Epidermal melanocyte (primary cell): ENCODE measurements around the gene FYCO1.

Source experiments
- DNase-seq: peaks from one replicate; pipeline ENCODE4 v3.0.0; 2011; ENCODE audit warnings: low spot score; ENCODE audit not compliant: insufficient read length

Gene FYCO1

DNA sequence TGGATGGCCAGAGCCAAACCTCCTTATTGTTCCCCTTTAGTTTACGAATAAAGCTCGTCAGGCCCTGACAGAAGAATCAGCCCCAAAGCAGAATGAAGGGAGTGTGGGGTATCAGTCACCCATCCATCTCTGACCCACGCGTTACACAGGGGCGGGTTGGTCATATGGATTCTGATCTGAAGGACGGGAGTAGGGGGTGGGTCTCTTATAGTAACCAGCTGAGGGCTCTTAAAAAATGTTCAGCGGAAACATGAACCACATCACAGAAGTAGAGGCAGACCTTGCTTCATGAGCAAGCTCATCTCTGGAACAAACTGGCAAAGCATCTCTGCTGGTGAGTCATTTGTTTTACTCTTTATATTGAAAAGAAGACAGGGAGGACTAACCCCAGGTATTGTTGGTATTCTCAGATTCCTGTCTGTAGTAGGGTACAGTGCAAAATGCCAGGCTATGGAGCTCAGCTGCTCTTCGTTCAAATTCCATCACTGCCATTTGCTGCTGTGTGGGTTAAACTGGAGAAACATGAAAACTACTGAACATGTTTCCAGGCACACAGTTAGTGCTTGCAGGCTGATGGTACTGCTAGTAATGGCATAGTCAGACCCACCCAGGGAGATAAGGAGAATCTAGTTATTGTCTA lies 52.3 kb downstream of the FYCO1 start, which contains the start of gene CXCR6:
Gene CXCR6, plus strand, starts transcription at position 258 of the 640 bp plus-strand sequence. CDS start 3,018 bp downstream, outside the sequence.
- no peak for DNase-seq

DNA sequence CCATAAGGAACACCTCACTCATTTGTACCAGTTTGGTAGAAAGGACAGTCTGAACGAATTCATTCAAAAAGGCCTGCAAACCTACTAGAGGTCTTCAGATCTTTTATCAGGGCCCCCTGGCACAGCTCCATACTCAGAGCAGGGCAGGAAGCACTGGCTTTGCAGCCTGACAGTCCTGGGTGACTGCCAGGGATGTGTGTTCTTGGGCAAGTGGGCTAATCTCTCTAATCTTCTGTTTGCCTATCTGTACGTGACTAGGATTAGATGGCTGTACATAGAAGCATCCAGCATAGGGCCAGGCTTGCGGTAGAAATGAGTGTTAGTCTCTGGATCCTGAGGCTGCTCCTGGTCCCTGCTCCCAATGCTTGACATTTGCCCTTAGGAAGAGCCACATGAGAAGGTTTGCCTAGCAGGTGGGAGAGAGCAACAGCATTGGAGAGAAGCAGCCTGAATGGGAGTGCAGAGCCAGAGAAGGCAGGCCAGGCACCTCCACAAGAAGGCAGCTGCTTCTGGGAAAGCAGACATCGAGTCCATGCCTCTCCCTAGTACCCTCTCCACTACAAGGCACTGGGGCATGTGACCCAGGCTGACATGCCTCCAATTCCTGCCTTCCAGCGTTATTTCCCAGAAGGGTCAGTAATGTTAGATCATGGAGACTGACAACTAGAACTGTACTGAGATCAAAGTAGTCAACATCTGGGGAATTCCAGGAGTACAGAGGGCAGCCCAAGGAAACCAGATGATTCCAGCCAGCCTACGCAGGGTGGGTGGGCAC lies 53.4 kb downstream of the FYCO1 start:
- DNase-seq: no peak

GRCh38 chr3:45940781-45941365 lies 54.8 kb downstream of the FYCO1 start:
- no peak for DNase-seq

GRCh38 chr3:45940004-45940780 lies 55.4 kb downstream of the FYCO1 start:
- DNase-seq: no peak

- DNase-seq: no peak
Measured at GRCh38 chr3:45939341-45939771, 56.3 kb downstream of the FYCO1 start.

- peak; percentile 68 for DNase-seq
Measured at GRCh38 chr3:45938864-45939263, 56.8 kb downstream of the FYCO1 start.

- no peak for DNase-seq
Measured at GRCh38 chr3:45938043-45938435, 57.6 kb downstream of the FYCO1 start.

DNA sequence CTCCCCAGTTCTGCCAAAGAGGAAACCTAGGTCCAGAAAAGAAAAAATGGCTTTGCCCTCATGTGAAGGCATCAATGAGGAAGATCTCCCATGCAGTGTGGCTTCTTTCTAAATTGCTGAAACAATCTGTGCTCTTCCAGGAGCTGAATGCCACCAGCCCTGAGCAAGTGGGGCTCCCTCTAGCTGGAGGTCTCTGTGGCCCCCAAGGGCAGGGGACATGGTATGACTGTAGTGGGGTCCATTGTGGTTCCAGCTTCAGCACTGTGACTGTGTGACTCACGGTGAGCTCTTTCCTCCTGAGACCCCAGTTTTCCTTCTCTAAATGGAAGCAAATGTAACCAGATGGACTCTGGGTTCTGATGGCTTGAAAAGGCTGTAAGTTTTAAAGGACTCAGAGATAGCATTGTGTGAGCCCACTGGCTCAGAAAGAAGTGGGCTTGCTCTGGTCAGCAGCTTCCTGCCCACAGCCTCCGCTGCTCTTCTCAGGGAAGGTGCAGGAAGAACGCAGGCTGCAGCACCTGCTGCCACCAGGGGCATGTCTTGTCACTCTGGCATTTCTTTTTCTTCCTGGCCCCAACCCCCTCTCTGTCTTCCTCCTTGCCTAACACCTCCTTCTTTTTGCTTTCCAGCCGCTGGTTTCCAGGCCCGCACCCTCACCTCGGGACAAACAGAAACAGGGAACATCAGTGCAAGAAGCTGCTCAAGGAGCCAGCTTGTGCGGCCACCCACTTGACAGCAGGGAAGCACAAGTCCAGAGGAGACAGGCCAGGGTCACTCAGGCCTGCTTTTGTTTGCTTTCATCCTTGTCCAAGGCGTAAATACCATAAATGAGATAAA lies 58.2 kb downstream of the FYCO1 start:
- DNase-seq: no peak

DNA sequence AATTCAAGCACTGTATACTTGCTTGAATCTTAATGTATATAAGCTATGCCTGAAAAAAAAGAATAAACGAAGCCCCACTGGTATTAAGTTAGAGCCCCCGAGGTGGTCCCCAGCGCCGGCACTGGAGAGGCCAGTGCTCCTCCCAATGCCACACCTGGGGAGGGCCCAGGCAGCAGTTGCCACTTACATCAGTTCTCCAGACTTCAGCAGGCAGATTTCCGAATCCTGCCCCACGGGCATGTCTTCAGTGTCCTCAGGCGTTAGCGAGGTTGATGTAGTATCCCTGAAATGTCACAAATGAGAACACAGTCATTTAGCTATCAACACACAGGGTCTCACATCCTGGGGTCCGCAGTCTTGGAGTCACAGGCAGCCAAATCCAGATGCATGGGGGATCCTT lies 59.4 kb downstream of the FYCO1 start:
- DNase-seq: no peak

DNA sequence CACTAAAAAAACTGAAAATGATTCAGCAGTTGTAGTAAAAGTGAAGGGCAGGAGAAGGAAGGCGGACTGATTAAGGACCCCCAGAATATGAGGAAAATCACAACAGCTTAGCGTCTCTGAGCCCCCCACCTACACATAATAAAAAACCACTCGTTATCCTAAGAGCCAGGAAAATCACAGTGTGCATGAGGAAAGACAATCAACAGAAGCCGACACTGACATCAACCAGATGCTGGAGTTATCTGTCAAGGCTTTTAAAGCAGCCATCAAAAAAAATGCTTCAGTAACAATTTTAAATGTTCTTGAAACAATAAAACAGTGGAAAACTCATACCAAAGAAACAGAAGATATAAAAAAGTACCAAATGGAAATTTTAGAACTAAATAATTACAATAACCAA lies 62.0 kb downstream of the FYCO1 start:
- DNase-seq: no peak

DNA sequence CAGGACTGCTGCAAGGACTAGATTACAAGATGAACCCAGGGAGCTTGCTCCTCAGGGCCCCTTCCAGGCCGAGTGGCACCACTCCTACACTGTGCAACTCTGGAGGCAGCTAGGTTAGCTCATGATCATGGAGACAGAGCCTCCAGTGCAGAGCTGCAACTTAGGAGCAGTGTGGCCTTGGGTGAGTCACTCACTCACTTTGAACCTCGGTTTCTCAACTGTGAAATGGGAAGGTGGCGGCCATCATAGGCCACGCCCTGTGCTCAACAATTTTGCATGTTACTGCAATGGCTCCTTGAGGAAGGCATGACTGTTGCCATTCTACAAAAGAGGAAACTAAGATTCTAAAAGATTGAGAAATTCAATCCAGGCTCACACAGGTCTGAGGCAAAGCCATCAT lies 63.5 kb downstream of the FYCO1 start:
- no peak for DNase-seq

DNA sequence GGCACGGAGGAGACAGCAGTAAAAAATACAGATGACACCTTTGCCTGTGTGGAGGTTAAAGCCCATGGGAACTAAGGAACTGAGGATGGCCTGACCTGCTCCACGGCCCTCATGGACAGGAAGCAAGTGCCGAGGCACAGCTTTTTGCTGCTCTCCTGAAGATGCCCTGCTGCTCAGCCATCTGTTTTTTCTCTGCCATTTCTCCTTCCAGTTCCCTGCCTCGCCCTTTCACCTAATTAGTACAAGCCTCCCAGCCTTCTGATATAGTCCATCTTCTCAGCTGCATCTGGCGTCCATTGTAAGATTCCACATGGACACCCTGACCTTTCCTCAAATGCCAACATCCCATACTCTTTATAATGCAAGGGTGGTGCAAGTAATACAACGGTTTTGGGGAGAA lies 64.1 kb downstream of the FYCO1 start:
- DNase-seq: no peak

DNA sequence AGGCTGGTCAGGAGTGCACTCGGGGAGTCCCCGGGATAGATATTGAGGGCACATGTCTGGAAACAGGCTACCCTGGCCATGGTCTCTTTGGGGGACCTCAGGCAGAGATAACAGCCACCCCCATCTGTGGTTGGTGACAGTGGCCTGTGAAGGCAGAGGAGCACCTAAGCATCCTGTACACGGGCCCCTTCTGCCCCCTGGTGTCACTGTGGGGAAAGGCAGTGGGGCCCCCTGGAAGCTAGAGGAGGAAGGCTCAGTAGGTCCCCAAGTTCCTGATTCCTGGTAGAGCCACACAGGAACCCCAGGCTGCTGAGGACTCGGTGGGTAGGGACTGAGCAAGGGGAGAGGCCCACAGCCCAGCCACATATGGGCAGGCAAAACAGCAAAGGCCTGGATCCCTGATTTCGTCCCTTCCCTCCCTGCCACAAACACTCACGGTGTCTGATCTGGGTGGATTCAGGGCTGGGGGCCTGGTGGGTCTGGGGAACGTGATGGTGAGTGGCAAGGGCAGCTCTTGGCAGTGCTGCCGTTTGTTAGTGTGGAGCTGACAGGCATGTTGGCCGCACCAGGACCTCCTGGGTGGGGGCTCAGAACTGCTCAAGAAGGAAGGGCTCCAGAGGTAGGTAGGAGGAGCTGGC lies 66.5 kb downstream of the FYCO1 start:
- no peak for DNase-seq

GRCh38 chr3:45927881-45928280 lies 67.7 kb downstream of the FYCO1 start:
- DNase-seq: no peak

DNA sequence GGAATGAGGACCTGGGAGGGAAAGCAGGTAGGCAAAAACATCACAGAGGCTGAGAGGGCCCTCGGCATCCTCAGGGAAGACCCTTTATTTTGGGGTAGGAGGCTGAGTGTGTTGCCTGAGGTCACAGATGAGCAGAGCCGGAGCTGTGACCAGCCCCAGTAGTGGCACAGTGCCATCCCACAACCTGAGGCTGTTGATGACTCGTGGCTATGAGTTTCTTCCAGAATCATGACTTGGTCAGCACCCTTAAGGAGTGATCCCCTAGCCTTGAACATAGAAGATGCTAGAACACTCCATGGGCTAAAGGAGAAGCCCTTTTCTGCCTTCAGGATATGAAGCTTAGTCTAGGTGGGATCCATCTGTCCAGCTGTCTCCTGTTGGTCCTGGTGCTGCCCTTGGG lies 71.9 kb downstream of the FYCO1 start:
- DNase-seq: no peak

DNA sequence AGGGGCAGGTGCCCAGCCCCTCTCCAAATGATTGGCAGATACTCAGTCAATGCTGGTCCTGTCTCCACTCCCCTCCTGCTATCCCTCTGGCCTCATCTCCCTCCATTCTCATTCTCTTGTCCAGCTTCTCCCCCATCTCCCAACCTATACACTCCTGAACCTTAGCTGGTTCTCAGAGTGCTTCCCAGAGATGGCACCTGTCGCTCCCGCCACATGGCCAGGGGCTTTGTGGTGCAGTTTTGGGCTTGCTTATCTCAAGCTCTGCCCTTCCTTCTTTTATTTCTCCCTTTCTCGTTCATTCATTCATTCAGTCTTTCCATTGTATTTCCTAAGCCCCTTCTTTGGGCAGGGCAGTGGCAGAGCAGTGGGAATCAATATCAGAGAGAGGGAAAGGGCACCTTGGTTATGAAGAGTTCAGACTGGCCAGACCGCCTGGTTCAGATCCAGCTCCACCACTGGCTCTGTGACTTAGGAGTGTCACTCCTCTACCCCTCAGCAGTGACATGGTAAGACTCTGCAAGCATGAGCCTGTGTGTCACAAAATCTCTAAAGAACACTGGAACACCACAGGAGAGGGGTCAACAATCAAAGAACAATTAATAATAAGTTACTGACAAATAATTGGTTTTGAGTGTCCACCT lies 72.6 kb downstream of the FYCO1 start:
- DNase-seq: no peak

DNA sequence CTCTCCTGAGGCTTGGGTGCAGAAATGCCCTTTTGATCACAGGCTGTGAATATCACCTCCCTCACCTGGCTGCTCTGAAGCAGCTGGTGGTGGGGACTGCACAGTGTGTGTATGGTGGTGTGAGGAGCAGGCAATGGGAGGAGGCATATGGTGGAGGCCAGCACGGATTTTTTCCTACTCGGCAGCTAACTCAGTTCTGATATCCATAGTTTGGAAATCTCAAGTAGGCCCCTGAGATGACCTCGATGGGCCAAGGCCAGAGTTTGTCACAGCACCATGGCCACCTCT lies 73.6 kb downstream of the FYCO1 start:
- no peak for DNase-seq

DNA sequence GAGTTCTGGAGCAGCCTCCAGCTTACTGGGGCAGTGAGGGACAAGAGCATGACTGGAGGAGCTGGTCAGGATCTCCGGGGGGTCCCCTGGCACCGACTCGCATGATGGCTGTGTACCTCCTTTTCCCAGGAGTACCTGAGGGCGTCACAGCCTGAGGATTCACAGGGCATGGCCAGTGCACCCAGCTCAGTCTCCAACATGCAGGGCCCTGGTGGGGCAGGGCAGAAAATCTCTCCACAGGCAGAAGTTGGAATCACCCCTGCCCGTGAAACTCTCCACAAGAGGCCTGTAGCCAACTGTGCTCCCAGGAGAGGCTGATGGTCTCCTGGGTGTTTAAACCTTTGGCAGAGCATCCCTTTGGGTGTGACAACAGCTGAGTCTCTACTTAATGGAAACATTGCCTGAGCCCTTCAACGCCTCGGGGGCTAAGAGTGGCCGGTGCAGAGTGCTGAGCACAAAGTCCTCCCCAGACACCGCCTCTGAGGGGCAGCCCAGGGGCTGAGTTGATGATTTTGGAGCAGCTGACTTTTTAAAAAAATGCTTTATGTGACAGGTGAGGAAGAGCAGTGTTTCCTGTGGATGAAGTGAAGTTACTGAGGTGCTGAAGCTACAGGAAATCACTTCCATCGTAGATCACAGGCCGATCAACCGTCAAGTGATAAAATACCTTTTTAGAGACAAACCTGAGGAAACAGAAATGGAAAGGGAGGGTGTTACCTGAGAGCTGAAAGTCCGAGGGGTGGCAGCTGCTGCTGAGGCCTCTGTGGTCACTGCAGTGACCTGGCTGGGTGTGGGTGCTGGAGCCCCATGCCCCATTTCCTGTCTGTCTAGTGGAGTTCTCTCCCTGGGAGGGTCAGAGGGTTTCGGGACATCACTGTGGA lies 74.2 kb downstream of the FYCO1 start:
- DNase-seq: no peak
